CD4-positive, alpha-beta T cell treated with Interleukin-15 for 4 hours (primary cell): ENCODE data around the gene ANKRD42.

Experiments used
- DNase-seq: peaks from one replicate; pipeline ENCODE4 v3.0.0-alpha.2; 2020; ENCODE audit warnings: low spot score

Gene ANKRD42

GRCh38 chr11:83287631-83288030, 94.1 kb downstream of the ANKRD42 start:
- DNase-seq, result no peak

- peak; percentile 38 for DNase-seq
Observed at GRCh38 chr11:83292709-83293456, 99.4 kb downstream of the ANKRD42 start.

DNA sequence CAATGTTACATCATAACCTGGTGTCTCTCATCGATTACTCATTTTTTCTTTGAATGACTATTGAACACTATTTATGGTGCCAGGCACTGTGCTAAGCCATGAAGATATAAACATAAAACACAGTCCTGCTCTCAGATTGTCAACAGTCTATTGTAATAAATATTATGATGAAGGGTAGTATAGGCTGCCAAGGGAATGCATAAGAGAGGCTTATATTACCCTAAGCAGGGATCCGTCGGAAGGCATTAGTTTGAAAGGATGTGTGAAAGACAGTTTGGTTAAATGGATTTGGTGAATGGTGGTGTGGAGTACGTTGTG, 99.9 kb downstream of the ANKRD42 start:
- no peak for DNase-seq

DNA sequence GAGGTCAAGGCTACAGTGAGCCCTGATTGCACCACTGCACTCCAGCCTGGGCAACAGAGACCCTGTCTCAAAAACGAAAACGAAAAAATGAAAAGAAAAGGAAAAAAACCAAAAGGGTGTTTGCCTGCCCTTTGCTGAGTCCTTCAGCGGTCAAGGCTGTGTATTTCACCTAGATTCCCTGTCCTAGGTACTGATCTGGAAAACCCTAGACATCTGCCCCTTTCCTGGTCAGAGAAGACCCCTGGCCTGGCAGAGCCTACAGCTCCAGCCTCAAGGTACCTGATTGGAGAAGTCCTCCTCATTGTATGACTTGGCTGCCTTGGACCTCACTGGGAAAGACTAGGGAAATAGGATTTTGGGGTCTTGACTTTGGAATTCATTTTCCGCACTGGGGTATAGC, 100.7 kb downstream of the ANKRD42 start:
- DNase-seq, result no peak
